Mesothelial cell of epicardium (in vitro differentiated cells): Measurements from ENCODE around the gene JAKMIP2. TPM values are rescaled to one million over a fixed set of nuclear protein-coding genes. Genes with fewer than 3 reads are reported as not detected.
"Not testable (repeated sequence)": the region's sequence is repeated elsewhere in the genome, so short reads cannot be mapped to it uniquely, and the experiment has no call there.

Experiments
- DNase-seq, 2 experiments: peaks; one replicate each; pipeline ENCODE4 v3.0.0; 2021; ENCODE audit warnings: low spot score in 2 of 2; ENCODE audit not compliant: unreplicated experiment in 2 of 2
- H3K27ac Mint-ChIP-seq: 2 replicates; pipeline ENCODE4 v1.8.0; 2021; ENCODE audit warnings: mixed read lengths
- H3K27me3 Mint-ChIP-seq: 2 replicates; pipeline ENCODE4 v1.8.0; 2021; ENCODE audit warnings: low read depth, mixed read lengths
- H3K36me3 Mint-ChIP-seq: 2 replicates; pipeline ENCODE4 v1.8.0; 2021; ENCODE audit warnings: mixed read lengths
- H3K4me1 Mint-ChIP-seq: 2 replicates; pipeline ENCODE4 v1.8.0; 2021; ENCODE audit warnings: mixed read lengths
- H3K4me3 Mint-ChIP-seq: 2 replicates; pipeline ENCODE4 v1.8.0; 2021; ENCODE audit warnings: mild to moderate bottlenecking, moderate library complexity, mixed read lengths
- H3K9me3 Mint-ChIP-seq: 2 replicates; pipeline ENCODE4 v1.8.0; 2021; ENCODE audit warnings: mixed read lengths
- total RNA-seq: library from RNA; stranded (reverse); gene quantifications from 3 replicates; pipeline ENCODE4 v1.2.1, GENCODE V29; 2021
- TF ChIP-seq, protein P1 (sequence below): fragments of 200-600 bp; sonication (generic); IDR thresholded peaks from one replicate; pipeline ENCODE4 v1.5.0; 2021; ENCODE audit warnings: antibody characterized with exemption; ENCODE audit not compliant: unreplicated experiment

JAKMIP2 gene
- total RNA-seq, 1 donor from 2014 or later = 5.1 TPM

DNA sequence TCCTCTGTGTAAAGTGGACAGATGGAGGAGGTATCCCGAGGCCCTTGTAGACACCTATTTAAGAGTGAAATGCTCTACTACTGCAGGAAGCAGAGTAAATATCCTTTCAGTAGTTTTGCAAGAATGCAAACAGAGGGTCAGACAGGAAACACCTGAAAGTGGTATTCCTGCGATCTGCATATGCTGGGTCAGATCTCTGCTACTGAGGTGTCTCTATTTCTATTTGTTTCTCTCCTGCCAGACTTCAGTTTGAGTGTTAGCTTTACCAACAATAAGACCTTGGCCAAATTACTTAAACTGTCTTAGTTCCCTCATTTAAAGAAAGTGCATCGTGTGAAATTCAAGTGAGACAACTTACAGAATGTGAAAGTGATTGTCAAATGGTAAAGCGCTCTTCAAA is 47.6 kb downstream of the JAKMIP2 start:
- H3K27ac Mint-ChIP-seq = no peak overlapping the region
- DNase-seq = no peak
- H3K4me1 Mint-ChIP-seq = peaks cover 6% of the 10 kb centered on the region
- H3K9me3 Mint-ChIP-seq = peaks cover 4% of the 10 kb centered on the region
- TF ChIP-seq, protein P1, sequence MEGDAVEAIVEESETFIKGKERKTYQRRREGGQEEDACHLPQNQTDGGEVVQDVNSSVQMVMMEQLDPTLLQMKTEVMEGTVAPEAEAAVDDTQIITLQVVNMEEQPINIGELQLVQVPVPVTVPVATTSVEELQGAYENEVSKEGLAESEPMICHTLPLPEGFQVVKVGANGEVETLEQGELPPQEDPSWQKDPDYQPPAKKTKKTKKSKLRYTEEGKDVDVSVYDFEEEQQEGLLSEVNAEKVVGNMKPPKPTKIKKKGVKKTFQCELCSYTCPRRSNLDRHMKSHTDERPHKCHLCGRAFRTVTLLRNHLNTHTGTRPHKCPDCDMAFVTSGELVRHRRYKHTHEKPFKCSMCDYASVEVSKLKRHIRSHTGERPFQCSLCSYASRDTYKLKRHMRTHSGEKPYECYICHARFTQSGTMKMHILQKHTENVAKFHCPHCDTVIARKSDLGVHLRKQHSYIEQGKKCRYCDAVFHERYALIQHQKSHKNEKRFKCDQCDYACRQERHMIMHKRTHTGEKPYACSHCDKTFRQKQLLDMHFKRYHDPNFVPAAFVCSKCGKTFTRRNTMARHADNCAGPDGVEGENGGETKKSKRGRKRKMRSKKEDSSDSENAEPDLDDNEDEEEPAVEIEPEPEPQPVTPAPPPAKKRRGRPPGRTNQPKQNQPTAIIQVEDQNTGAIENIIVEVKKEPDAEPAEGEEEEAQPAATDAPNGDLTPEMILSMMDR = no peak
- H3K36me3 Mint-ChIP-seq = peaks cover 3% of the 10 kb centered on the region
- no peak overlapping the region for H3K4me3 Mint-ChIP-seq
- peaks cover 8% of the 10 kb centered on the region for H3K27me3 Mint-ChIP-seq

DNA sequence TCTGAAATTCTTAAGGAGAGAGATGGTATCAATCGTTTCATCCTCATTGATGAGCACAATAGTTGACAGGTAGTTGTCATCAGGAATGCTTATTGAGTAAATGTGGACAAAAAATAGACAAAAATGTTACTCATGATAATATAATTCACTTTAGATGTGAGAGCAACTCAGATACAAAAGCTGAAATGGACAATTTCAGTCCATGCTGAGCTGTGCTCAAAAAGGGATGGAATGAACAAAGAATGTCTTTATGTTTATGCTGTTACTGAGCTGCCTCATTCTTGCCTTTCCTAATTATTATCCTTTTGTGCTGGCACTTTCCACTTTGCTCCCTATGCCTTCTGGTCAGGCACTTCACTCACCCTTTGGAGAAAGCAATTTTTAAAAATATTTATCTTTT is 49.5 kb downstream of the JAKMIP2 start:
- Mint-ChIP-seq H3K27me3 (no peaks in the 10 kb centered on the region), H3K9me3 (peaks cover 4% of the 10 kb centered on the region), H3K4me3 (no peak overlapping the region), H3K4me1 (peaks cover 2% of the 10 kb centered on the region), H3K27ac (no peak overlapping the region), H3K36me3 (peaks cover 3% of the 10 kb centered on the region)
- DNase-seq = no peak
- TF ChIP-seq, protein P1 = no peak

DNA sequence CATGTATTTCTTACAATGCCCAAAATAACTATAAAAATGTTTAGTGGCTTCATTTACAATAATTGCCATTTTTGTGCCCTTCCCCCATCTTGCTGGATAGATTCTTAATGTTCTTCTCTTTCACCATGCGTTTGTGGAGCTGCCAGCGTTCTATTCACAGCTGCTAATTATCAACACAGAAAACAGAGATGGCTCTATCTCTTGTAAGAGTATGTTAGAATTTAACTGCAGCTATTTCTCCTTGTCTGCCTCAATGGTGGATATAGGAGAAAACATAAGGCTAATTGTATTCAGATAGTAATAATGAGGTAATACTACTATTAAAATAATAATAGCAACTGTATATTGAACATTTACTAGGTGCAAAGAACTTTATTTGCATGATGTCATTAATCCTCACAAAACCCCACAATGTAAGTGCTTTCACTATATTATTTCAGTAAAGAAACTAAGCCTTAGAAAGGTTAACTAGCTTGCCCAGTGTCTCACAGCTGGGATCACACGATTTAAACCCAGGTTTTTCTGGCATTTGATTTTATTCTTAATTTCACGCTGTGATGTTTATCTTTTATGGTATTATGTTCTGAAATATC is 50.1 kb downstream of the JAKMIP2 start:
- Mint-ChIP-seq H3K27me3 (no peaks in the 10 kb centered on the region), H3K27ac (no peak overlapping the region), H3K4me3 (no peak overlapping the region), H3K36me3 (peaks cover 4% of the 10 kb centered on the region), H3K4me1 (no peaks in the 10 kb centered on the region), H3K9me3 (peaks cover 4% of the 10 kb centered on the region)
- no peak for DNase-seq
- TF ChIP-seq, protein P1 = no peak

DNA sequence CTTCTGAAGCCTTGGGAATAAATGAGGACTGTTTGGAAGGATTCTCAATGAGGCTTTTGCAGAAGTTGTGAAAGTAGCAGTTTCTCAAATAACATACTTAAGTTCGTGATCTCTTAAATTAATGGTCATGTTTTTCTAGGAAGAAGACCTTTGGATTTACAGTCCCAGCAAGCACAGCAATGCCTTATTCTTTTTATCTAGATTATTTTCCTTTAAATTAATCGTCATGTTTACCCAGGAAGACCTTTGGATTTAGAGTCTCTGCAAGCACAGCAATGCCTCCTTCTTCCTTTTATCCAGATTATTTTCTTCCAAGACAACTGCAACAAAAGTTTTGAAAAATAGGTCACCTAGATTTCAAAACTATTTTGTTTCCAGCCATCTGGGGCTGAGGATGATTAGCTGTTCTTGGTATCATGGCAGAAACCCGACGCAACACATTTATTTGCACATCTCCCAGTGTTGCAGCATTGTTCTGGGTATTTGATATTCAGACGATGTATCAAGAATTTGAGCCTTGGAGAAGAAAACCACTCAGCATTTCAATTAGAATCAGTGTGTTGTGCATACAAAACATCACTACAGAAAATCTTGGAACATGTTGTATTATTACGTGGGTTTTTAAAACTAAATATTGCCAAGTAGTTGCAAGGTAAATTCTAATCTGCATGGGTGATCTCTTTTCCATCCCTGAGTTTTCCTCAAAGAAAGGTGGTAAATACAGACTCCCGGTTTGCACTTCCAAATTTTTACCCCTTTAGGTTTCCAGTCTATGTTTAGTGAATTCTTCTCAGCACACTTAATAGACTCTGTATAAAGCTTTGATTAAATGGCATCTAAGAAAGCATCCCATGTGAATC is 50.9 kb downstream of the JAKMIP2 start:
- TF ChIP-seq, protein P1 = no peak
- Mint-ChIP-seq H3K4me1 (no peaks in the 10 kb centered on the region), H3K27me3 (no peaks in the 10 kb centered on the region), H3K9me3 (peaks cover 4% of the 10 kb centered on the region), H3K4me3 (no peak overlapping the region), H3K27ac (no peak overlapping the region), H3K36me3 (peaks cover 6% of the 10 kb centered on the region)
- no peak for DNase-seq

DNA sequence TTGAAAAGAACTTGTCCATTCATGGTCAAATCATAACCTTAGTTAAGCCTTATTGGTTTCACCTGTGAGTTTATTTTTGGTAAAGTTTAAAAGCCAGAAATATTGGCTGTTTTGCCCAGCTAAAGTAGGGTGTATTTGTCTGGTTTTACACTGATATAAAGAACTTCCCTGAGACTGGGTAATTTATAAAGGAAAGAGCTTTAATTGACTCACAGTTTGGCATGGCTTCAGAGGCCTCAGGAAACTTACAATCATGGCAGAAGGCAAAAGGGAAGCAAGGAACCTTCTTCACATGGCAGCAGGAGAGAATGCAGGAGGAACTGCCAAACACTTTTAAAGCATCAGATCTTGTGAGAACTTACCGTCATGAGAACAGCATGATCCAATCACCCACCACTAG is 55.3 kb downstream of the JAKMIP2 start:
- no peak overlapping the region for H3K4me3 Mint-ChIP-seq
- no peaks in the 10 kb centered on the region for H3K27me3 Mint-ChIP-seq
- no peak overlapping the region for H3K27ac Mint-ChIP-seq
- TF ChIP-seq, protein P1 = no peak
- no peak for DNase-seq
- no peaks in the 10 kb centered on the region for H3K4me1 Mint-ChIP-seq
- H3K9me3 Mint-ChIP-seq = no peaks in the 10 kb centered on the region
- peaks cover 4% of the 10 kb centered on the region for H3K36me3 Mint-ChIP-seq

DNA sequence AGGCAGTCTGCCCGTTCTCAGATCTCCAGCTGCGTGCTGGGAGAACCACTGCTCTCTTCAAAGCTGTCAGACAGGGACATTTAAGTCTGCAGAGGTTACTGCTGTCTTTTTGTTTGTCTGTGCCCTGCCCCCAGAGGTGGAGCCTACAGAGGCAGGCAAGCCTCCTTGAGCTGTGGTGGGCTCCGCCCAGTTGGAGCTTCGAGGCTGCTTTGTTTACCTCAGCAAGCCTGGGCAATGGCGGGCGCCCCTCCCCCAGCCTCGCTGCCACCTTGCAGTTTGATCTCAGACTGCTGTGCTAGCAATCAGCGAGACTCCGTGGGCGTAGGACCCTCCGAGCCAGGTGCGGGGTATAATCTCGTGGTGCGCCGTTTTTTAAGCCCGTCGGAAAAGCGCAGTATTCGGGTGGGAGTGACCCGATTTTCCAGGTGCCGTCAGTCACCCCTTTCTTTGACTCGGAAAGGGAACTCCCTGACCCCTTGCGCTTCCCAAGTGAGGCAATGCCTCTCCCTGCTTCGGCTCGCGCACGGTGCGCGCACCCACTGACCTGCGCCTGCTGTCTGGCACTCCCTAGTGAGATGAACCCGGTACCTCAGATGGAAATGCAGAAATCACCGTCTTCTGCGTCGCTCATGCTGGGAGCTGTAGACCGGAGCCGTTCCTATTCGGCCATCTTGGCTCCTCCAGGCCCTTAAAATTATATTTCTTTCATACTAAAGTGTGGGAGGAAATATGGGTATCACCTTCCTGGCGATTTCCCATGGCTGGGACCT is 61.2 kb downstream of the JAKMIP2 start:
- Mint-ChIP-seq H3K4me3 (peak overlapping the region; percentile 69), H3K27ac (peak overlapping the region; percentile 67)
- not testable (repeated sequence) for DNase-seq, H3K27me3 Mint-ChIP-seq, H3K4me1 Mint-ChIP-seq, H3K9me3 Mint-ChIP-seq, H3K36me3 Mint-ChIP-seq
